Fibroblast of lung (primary cell): ENCODE data around the gene TOMM7.

Source experiments
- EZH2 ChIP-seq: IDR thresholded peaks from 2 replicates; pipeline ENCODE4 v1.5.1; 2012; ENCODE audit warnings: low read length, control low read depth, mild to moderate bottlenecking; ENCODE audit errors: missing control alignments
- TF ChIP-seq, protein P1 (sequence below), 2 donors: IDR thresholded peaks in 1 of 2; conservative IDR thresholded peaks in 1 of 2; 1 replicate in 1 of 2; 2 replicates in 1 of 2; pipeline ENCODE4 v1.5.1; 2011 to 2012; ENCODE audit warnings: low read length in 2 of 2, control low read depth in 1 of 2, inconsistent platforms in 1 of 2, low read depth in 1 of 2, mild to moderate bottlenecking in 1 of 2

- TF ChIP-seq, protein P1, sequence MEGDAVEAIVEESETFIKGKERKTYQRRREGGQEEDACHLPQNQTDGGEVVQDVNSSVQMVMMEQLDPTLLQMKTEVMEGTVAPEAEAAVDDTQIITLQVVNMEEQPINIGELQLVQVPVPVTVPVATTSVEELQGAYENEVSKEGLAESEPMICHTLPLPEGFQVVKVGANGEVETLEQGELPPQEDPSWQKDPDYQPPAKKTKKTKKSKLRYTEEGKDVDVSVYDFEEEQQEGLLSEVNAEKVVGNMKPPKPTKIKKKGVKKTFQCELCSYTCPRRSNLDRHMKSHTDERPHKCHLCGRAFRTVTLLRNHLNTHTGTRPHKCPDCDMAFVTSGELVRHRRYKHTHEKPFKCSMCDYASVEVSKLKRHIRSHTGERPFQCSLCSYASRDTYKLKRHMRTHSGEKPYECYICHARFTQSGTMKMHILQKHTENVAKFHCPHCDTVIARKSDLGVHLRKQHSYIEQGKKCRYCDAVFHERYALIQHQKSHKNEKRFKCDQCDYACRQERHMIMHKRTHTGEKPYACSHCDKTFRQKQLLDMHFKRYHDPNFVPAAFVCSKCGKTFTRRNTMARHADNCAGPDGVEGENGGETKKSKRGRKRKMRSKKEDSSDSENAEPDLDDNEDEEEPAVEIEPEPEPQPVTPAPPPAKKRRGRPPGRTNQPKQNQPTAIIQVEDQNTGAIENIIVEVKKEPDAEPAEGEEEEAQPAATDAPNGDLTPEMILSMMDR (conservative IDR thresholded peaks at IDR 0.05 in 1 of 2, IDR thresholded peaks at IDR 0.05 in 1 of 2; ENCODE audit: low read depth in 1 of 2, low read length in 2 of 2): no peak
- TF ChIP-seq EZH2: no peak
Measured at GRCh38 chr7:22831602-22832305, 9.1 kb upstream of the TOMM7 start.
